ENCODE results near the gene DMD.

The DMD gene

GRCh38 chrX:31464306-31464915, 1746.9 kb downstream of the DMD start:
- DNase-seq (ENCODE audit: low read depth): no peak
- no peak for TF ChIP-seq CTCF (conservative IDR thresholded peaks at IDR 0.05; ENCODE audit: control insufficient read depth, insufficient read depth, low read depth, low read length)
- H3K4me3 ChIP-seq (ENCODE audit: control insufficient read depth, low read depth, low read length): no peak overlapping the region

- no peak for DNase-seq (ENCODE audit: low read depth)
- no peak overlapping the region for H3K4me3 ChIP-seq (ENCODE audit: control insufficient read depth, low read depth, low read length)
- no peak for TF ChIP-seq CTCF (conservative IDR thresholded peaks at IDR 0.05; ENCODE audit: control insufficient read depth, insufficient read depth, low read depth, low read length)
Observed at GRCh38 chrX:31461266-31461665, 1750.1 kb downstream of the DMD start.

GRCh38 chrX:31459361-31459760, 1752.0 kb downstream of the DMD start:
- no peak overlapping the region for H3K4me3 ChIP-seq (ENCODE audit: control insufficient read depth, low read depth, low read length)
- TF ChIP-seq CTCF (conservative IDR thresholded peaks at IDR 0.05; ENCODE audit: control insufficient read depth, insufficient read depth, low read depth, low read length): no peak
- peak; percentile 61 for DNase-seq (ENCODE audit: low read depth)

GRCh38 chrX:31449965-31450364, 1761.4 kb downstream of the DMD start:
- no peak for TF ChIP-seq CTCF (conservative IDR thresholded peaks at IDR 0.05; ENCODE audit: control insufficient read depth, insufficient read depth, low read depth, low read length)
- peak; percentile 53 for DNase-seq (ENCODE audit: low read depth)
- no peak overlapping the region for H3K4me3 ChIP-seq (ENCODE audit: control insufficient read depth, low read depth, low read length)

- no peak overlapping the region for H3K4me3 ChIP-seq (ENCODE audit: control insufficient read depth, low read depth, low read length)
- DNase-seq (ENCODE audit: low read depth): no peak
- TF ChIP-seq CTCF (conservative IDR thresholded peaks at IDR 0.05; ENCODE audit: control insufficient read depth, insufficient read depth, low read depth, low read length): no peak
Observed at GRCh38 chrX:31449081-31449480, 1762.3 kb downstream of the DMD start.

- no peak for TF ChIP-seq CTCF (conservative IDR thresholded peaks at IDR 0.05; ENCODE audit: control insufficient read depth, insufficient read depth, low read depth, low read length)
- no peak for DNase-seq (ENCODE audit: low read depth)
- no peak overlapping the region for H3K4me3 ChIP-seq (ENCODE audit: control insufficient read depth, low read depth, low read length)
Observed at GRCh38 chrX:31445542-31445941, 1765.8 kb downstream of the DMD start.

GRCh38 chrX:31443654-31444053, 1767.7 kb downstream of the DMD start:
- no peak overlapping the region for H3K4me3 ChIP-seq (ENCODE audit: control insufficient read depth, low read depth, low read length)
- no peak for TF ChIP-seq CTCF (conservative IDR thresholded peaks at IDR 0.05; ENCODE audit: control insufficient read depth, insufficient read depth, low read depth, low read length)
- no peak for DNase-seq (ENCODE audit: low read depth)

All from fibroblast of mammary gland (primary cell).